ENCODE results near the gene DDX49. TPM values are rescaled to one million over a fixed set of nuclear protein-coding genes. Genes with fewer than 3 reads are reported as not detected.

Gene DDX49, protein sequence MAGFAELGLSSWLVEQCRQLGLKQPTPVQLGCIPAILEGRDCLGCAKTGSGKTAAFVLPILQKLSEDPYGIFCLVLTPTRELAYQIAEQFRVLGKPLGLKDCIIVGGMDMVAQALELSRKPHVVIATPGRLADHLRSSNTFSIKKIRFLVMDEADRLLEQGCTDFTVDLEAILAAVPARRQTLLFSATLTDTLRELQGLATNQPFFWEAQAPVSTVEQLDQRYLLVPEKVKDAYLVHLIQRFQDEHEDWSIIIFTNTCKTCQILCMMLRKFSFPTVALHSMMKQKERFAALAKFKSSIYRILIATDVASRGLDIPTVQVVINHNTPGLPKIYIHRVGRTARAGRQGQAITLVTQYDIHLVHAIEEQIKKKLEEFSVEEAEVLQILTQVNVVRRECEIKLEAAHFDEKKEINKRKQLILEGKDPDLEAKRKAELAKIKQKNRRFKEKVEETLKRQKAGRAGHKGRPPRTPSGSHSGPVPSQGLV
- 10 to 100 TPM; 47.0 to 80.7 (median 60.6) TPM for total RNA-seq

DNA sequence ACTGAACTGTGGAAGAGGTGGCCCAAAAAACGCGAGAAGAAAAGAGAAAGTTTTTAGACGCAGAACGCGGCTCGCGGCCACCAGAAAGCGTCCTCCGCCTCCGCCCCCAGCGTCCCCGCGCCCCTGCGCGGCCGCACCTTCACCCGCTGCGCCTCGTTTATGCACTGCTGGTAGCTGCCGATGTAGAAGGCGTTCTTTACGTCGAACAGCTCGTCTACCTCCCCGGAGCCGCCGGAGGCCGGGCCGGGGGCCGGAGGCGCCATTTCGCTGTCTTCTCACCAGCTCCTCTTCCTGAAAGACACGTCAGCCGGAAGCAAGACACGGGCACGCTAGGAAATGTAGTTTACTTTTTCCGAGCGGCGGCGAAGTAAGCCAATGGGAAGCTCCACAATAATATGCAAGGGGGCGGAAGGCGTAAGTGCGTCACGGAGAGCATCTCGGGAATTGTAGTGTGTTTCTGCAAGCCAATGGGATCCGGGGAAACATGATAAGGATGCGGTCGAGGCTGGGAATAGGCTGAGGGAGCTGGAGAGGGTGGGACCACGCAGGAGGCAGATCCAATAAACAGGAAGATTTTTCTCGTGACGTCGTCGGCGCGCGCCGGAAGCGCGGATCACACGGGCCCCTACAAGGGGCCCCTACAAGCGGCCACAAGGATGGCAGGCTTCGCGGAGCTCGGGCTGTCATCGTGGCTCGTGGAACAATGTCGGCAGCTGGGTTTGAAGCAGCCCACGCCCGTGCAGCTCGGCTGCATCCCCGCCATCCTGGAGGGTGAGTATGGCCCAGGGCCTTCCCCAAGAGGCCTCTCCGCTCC lies at the start of gene DDX49, which contains the start of gene COPE:
TSS of gene DDX49 (plus strand) at position 630 of the 814 bp plus-strand sequence. CDS start at position 657, 27 bp downstream.
TSS of gene COPE (minus strand) at position 302 of the 814 bp plus-strand sequence. CDS start at position 263, 39 bp downstream.
- peak within 1 kb of the TSS; percentile 90 to 96 (median 92) for H3K27ac ChIP-seq
- peaks cover 15 to 54% (median 25%) of the 10 kb centered on the region in 3 donors for H3K4me1 ChIP-seq
- no peaks in the 10 kb centered on the region for H3K9me3 ChIP-seq
- TF ChIP-seq, protein P1, sequence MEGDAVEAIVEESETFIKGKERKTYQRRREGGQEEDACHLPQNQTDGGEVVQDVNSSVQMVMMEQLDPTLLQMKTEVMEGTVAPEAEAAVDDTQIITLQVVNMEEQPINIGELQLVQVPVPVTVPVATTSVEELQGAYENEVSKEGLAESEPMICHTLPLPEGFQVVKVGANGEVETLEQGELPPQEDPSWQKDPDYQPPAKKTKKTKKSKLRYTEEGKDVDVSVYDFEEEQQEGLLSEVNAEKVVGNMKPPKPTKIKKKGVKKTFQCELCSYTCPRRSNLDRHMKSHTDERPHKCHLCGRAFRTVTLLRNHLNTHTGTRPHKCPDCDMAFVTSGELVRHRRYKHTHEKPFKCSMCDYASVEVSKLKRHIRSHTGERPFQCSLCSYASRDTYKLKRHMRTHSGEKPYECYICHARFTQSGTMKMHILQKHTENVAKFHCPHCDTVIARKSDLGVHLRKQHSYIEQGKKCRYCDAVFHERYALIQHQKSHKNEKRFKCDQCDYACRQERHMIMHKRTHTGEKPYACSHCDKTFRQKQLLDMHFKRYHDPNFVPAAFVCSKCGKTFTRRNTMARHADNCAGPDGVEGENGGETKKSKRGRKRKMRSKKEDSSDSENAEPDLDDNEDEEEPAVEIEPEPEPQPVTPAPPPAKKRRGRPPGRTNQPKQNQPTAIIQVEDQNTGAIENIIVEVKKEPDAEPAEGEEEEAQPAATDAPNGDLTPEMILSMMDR (IDR thresholded peaks at IDR 0.05), result peak in 2 of 6 experiments; percentile 5 to 21
- TF ChIP-seq POLR2A (IDR thresholded peaks at IDR 0.05), result peak in 3 of 4 donors; percentile 45 to 86 (median 78)
- intact Hi-C loops (cut with DNase I), result no loop called here
- no peaks in the 10 kb centered on the region for H3K27me3 ChIP-seq
- peak within 1 kb of the TSS; percentile 75 to 99 (median 88) for H3K4me3 ChIP-seq
- H3K36me3 ChIP-seq, result peaks cover 17 to 60% (median 26%) of the 10 kb centered on the region in 3 donors
- 0 to 1% methylated on average over 28 to 41 of the region's 72 CpGs for WGBS, 2 donors
- DNase-seq, result peak; percentile 99

DNA sequence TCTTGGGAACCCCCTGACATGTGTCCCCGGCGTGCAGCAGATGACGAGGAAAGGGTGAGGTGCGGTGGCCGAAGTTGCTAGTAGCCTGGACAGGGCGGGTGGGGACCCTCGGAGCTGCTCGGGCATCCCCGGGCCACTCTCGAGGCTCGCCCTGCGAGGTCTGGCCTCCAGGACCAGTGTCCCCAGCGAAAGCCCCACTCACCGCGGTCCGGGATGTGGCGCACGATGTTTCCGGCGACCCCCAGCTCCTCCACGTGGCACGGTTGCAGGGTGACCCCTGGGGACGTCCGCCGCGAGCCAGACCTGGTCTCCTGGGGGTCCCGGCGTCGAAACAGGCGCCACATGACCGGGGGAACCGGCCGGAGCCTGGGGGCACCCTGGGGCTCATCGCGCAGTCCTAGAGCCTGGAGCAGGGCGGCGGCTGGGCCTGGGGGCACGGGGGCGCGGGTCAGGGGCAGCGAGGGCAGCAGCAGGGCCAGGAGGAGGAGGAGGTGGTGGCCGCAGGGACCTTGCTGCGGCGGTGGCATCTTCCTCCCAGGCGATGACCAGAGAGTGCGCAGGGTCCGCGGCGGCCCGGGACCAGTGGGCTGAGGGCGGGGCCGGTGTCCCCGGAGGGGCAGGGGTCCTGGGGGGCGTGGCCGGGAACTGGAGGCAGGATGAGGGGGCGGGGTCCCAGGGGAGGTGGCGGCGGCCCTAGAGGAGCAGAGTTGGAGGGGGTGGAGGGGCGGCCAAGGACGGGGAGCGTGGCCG lies 49.6 kb upstream of the DDX49 start:
- no peak for TF ChIP-seq POLR2A (IDR thresholded peaks at IDR 0.05)
- TF ChIP-seq, protein P1 (IDR thresholded peaks at IDR 0.05), result no peak
- H3K4me3 ChIP-seq, result no peak overlapping the region
- intact Hi-C loops (cut with DNase I), result no loop called here
- no peak overlapping the region for H3K27ac ChIP-seq
- no peak for DNase-seq
- H3K9me3 ChIP-seq, result no peaks in the 10 kb centered on the region
- peaks cover 0 to 39% (median 22%) of the 10 kb centered on the region in 3 donors for H3K4me1 ChIP-seq
- peaks cover 0 to 35% (median 3%) of the 10 kb centered on the region in 4 donors for H3K27me3 ChIP-seq
- WGBS, 2 donors, result 39 to 58% methylated on average over 10 of the region's 62 CpGs
- peaks cover 22 to 39% (median 26%) of the 10 kb centered on the region in 3 donors for H3K36me3 ChIP-seq

DNA sequence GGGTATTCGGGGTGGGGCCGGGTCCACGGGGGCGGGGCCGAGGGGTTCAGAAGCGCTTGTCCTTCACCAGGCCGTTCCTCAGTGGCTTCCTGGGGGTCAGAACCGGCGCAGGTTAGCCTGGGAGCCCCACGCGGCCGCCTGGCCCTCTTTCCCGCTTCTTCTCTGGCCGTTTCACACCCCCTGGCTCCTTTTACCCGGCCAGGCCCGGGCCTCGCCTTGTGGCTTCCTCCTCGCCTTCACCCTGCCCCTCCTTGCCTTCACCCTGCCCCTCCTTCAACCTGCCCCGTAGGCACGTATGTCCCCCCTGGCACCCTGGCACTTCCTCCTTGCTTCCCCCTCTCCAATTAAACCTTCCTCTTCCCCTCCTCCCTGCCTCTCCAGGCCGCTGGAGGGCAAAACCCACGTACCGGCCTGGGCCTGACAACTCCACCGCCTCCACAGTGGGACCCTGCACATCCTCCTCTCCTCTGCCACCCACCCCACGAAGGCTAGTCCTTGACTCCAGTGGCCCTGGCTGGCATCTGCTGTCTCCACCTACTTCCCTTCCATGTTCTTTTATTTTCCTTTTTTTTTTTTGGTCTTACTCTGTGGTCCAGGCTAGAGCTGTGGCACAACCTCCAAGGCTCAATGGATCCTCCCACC lies 48.9 kb upstream of the DDX49 start:
- intact Hi-C loops (cut with DNase I), result no loop called here
- no peak overlapping the region for H3K4me3 ChIP-seq
- H3K27me3 ChIP-seq, result peaks cover 0 to 35% (median 3%) of the 10 kb centered on the region in 4 donors
- no peak overlapping the region for H3K27ac ChIP-seq
- no peaks in the 10 kb centered on the region for H3K9me3 ChIP-seq
- TF ChIP-seq POLR2A (IDR thresholded peaks at IDR 0.05), result no peak
- TF ChIP-seq, protein P1 (IDR thresholded peaks at IDR 0.05), result no peak
- H3K36me3 ChIP-seq, result peaks cover 15 to 32% (median 20%) of the 10 kb centered on the region in 3 donors
- 55 to 65% methylated on average over 21 to 23 of the region's 25 CpGs for WGBS, 2 donors
- no peak for DNase-seq
- H3K4me1 ChIP-seq, result peaks cover 0 to 39% (median 22%) of the 10 kb centered on the region in 3 donors

DNA sequence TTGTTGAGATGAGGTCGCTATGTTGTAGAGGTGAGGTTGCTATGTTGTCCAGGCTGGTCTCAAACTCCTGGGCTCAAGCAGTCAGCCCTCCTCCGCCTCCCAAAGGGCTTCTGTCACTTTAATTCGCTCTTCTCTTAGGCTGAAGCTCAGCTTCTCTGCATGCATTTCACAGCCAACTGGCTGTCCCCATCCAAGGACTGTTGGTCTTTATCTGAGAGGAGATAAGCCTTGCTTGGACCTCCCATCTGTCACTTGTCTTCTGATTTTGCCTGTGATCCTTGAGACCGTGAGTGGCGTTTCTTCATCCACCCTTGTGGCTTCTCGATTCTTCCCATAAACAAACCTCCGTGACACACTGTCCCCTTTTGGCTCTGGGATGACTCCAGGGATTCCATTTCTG lies 48.0 kb upstream of the DDX49 start:
- DNase-seq, result no peak
- intact Hi-C loops (cut with DNase I), result no loop called here
- 78 to 91% methylated on average over 6 to 7 of the region's 7 CpGs for WGBS, 2 donors

More for the DNA sequence above, 48.0 kb upstream of the DDX49 start:
- TF ChIP-seq, protein P1 (IDR thresholded peaks at IDR 0.05), result no peak
- TF ChIP-seq POLR2A (IDR thresholded peaks at IDR 0.05), result no peak
- Histone ChIP-seq H3K9me3 (no peaks in the 10 kb centered on the region), H3K4me1 (peaks cover 0 to 34% (median 22%) of the 10 kb centered on the region in 3 donors), H3K4me3 (no peak overlapping the region), H3K27ac (no peak overlapping the region), H3K36me3 (peaks cover 8 to 23% (median 16%) of the 10 kb centered on the region in 3 donors), H3K27me3 (peaks cover 0 to 35% (median 3%) of the 10 kb centered on the region in 4 donors)
